DMS53 treated with DMSO at 0.1 percent for 48 hours (cell line): ENCODE measurements around the gene NHLH2.

Experiments
- DNase-seq: peaks from one replicate; lab custom pipeline; 2025; ENCODE audit not compliant: unreplicated experiment; lab: John Stamatoyannopoulos, UW

The NHLH2 gene

GRCh38 chr1:115805597-115805996 is 35.3 kb downstream of the NHLH2 start:
- DNase-seq = no peak

GRCh38 chr1:115802416-115802815 is 38.5 kb downstream of the NHLH2 start:
- DNase-seq = no peak

GRCh38 chr1:115797486-115797885 is 43.4 kb downstream of the NHLH2 start:
- no peak for DNase-seq

- no peak for DNase-seq
These were observed 44.0 kb downstream of the NHLH2 start for GRCh38 chr1:115796897-115797296.

GRCh38 chr1:115796036-115796435 is 44.9 kb downstream of the NHLH2 start:
- no peak for DNase-seq

GRCh38 chr1:115794976-115795639 is 45.8 kb downstream of the NHLH2 start:
- no peak for DNase-seq

GRCh38 chr1:115793162-115793561 is 47.8 kb downstream of the NHLH2 start:
- DNase-seq = no peak

GRCh38 chr1:115791816-115792215 is 49.1 kb downstream of the NHLH2 start:
- DNase-seq = no peak

GRCh38 chr1:115790846-115791245 is 50.1 kb downstream of the NHLH2 start:
- DNase-seq = no peak

- no peak for DNase-seq
These were observed 50.6 kb downstream of the NHLH2 start for GRCh38 chr1:115790356-115790755.
